GM12892 (cell line): ENCODE measurements around the gene RTN4R.

Source experiments
- POLR2A ChIP-seq: IDR thresholded peaks from 2 replicates; pipeline ENCODE4 v1.6.1; 2011; ENCODE audit warnings: low read depth, low read length, control low read depth
- POLR2AphosphoS5 ChIP-seq: IDR thresholded peaks from 2 replicates; pipeline ENCODE4 v1.6.1; 2011; ENCODE audit warnings: low read depth, low read length, control low read depth

DNA sequence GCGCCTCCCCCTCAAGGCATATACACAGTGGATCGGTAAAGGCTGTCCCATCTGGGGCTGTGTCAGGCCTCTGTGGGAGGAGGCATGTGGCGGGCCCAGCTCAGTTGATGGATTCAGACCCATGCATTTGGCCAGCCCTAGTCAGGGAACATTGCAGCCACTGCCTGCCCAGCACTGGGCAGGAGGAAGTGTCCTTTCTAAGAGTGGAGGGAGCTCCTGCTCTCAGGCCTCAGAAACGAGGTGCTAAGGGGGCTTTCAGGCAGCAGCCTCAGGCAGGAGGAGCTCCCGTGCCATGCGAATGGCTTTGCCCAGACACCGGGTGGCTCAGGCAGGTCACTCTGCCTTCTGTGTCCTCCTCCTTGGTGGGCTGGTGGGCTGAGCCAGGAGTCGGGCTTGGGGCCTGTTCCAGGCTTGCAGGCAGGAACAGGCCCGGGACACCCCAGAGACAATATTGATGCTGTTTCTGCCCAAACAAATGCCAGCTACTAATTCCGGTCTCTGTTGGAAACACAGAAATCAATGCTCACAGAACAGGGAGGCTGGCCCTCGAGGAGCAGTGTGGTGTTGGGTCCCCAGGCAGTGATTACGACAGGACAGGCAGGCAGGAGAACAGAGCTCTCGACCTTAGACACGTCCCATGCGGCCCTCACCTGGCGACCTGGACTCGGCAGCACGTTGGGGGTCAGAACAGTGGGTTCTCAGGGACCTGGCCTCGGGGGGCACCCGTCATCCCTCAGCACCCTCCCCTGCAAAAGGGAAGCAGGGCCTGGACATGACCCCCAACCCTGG, 75.0 kb downstream of the RTN4R start:
- TF ChIP-seq POLR2A (no peak), POLR2AphosphoS5 (no peak)
